Stimulated activated CD4-positive, alpha-beta T cell treated with anti-CD3 and anti-CD28 coated beads, TNF-alpha, amount 100 ng/mL, for 4 hours (primary cell): ENCODE measurements around the gene ZNF20.

Source experiments
- DNase-seq, 3 experiments: peaks; one replicate each; pipeline ENCODE4 v3.0.0-alpha.2; 2020; ENCODE audit warnings: low read depth in 3 of 3

Gene ZNF20

GRCh38 chr19:12139885-12140544, at the start of gene ZNF20:
ZNF20 (minus strand) TSS chr19:12140350; CDS start chr19:12140182, 168 bp downstream.
- peak; percentile 77 to 87 (median 79) for DNase-seq

- DNase-seq = no peak
Observed at GRCh38 chr19:12187625-12188024, 47.5 kb upstream of the ZNF20 start.

GRCh38 chr19:12180377-12180776, 40.2 kb upstream of the ZNF20 start:
- DNase-seq = no peak

- DNase-seq = no peak
Observed at GRCh38 chr19:12166626-12167025, 26.5 kb upstream of the ZNF20 start.

- no peak for DNase-seq
Observed at GRCh38 chr19:12163826-12164225, 23.7 kb upstream of the ZNF20 start.

GRCh38 chr19:12162882-12163806, 23.0 kb upstream of the ZNF20 start, which contains the start of gene ZNF136:
ZNF136 (plus strand) TSS chr19:12163096; CDS start chr19:12163204, 108 bp downstream.
- DNase-seq = peak; percentile 76 to 90 (median 85)

- no peak for DNase-seq
Observed at GRCh38 chr19:12162513-12162881, 22.3 kb upstream of the ZNF20 start.

- no peak for DNase-seq
Observed at GRCh38 chr19:12159773-12160414, 19.7 kb upstream of the ZNF20 start.

GRCh38 chr19:12156223-12157058, 16.3 kb upstream of the ZNF20 start, which contains the start of gene ZNF625:
ZNF625 (minus strand) TSS chr19:12156734; CDS start chr19:12156558, 176 bp downstream.
- no peak for DNase-seq

GRCh38 chr19:12155324-12155860, 15.2 kb upstream of the ZNF20 start:
- no peak for DNase-seq

GRCh38 chr19:12145348-12145747, 5.2 kb upstream of the ZNF20 start:
- no peak for DNase-seq

- no peak for DNase-seq
Observed at GRCh38 chr19:12141405-12141736, 1.2 kb upstream of the ZNF20 start.

GRCh38 chr19:12140545-12141404, 625 bp upstream of the ZNF20 start:
- DNase-seq = peak; percentile 68 to 77 (median 70)

GRCh38 chr19:12139269-12139668, 881 bp downstream of the ZNF20 start:
- no peak for DNase-seq

- no peak for DNase-seq
Observed at GRCh38 chr19:12137221-12137940, 2.8 kb downstream of the ZNF20 start.

- no peak for DNase-seq
Observed at GRCh38 chr19:12133069-12133468, 7.1 kb downstream of the ZNF20 start.

GRCh38 chr19:12126707-12127106, 13.4 kb downstream of the ZNF20 start:
- DNase-seq = no peak

- no peak for DNase-seq
Observed at GRCh38 chr19:12117201-12117970, 22.8 kb downstream of the ZNF20 start.

- no peak for DNase-seq
Observed at GRCh38 chr19:12113121-12113520, 27.0 kb downstream of the ZNF20 start.
